ENCODE data around the gene TSLP.
A peak's percentile ranks its signal among the peaks of the same experiment; 100 is the strongest.

Gene TSLP

GRCh38 chr5:111077678-111078077 is 6.2 kb downstream of the TSLP start:
- no peak overlapping the region for H3K4me3 ChIP-seq (ENCODE audit: low read depth, low read length)
- no peak overlapping the region for H3K27ac ChIP-seq
- peaks cover 18% of the 10 kb centered on the region for H3K27me3 ChIP-seq (ENCODE audit: insufficient read depth, low read depth, severe bottlenecking)
- DNase-seq: no peak
- TF ChIP-seq, protein P1, sequence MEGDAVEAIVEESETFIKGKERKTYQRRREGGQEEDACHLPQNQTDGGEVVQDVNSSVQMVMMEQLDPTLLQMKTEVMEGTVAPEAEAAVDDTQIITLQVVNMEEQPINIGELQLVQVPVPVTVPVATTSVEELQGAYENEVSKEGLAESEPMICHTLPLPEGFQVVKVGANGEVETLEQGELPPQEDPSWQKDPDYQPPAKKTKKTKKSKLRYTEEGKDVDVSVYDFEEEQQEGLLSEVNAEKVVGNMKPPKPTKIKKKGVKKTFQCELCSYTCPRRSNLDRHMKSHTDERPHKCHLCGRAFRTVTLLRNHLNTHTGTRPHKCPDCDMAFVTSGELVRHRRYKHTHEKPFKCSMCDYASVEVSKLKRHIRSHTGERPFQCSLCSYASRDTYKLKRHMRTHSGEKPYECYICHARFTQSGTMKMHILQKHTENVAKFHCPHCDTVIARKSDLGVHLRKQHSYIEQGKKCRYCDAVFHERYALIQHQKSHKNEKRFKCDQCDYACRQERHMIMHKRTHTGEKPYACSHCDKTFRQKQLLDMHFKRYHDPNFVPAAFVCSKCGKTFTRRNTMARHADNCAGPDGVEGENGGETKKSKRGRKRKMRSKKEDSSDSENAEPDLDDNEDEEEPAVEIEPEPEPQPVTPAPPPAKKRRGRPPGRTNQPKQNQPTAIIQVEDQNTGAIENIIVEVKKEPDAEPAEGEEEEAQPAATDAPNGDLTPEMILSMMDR (IDR thresholded peaks at IDR 0.05; ENCODE audit: low read depth, low read length): no peak
- no peaks in the 10 kb centered on the region for H3K36me3 ChIP-seq
- no peaks in the 10 kb centered on the region for H3K9me3 ChIP-seq (ENCODE audit: severe bottlenecking)

- H3K4me3 ChIP-seq (ENCODE audit: low read depth, low read length): no peak overlapping the region
- no peaks in the 10 kb centered on the region for H3K36me3 ChIP-seq
- no peaks in the 10 kb centered on the region for H3K9me3 ChIP-seq (ENCODE audit: severe bottlenecking)
- TF ChIP-seq, protein P1 (IDR thresholded peaks at IDR 0.05; ENCODE audit: low read depth, low read length): no peak
- DNase-seq: no peak
- peaks cover 5% of the 10 kb centered on the region for H3K27me3 ChIP-seq (ENCODE audit: insufficient read depth, low read depth, severe bottlenecking)
- H3K27ac ChIP-seq: no peak overlapping the region
Measured at GRCh38 chr5:111079846-111080245, 8.3 kb downstream of the TSLP start.

- H3K4me3 ChIP-seq (ENCODE audit: low read depth, low read length): no peak overlapping the region
- no peaks in the 10 kb centered on the region for H3K36me3 ChIP-seq
- peaks cover 5% of the 10 kb centered on the region for H3K27me3 ChIP-seq (ENCODE audit: insufficient read depth, low read depth, severe bottlenecking)
- DNase-seq: no peak
- no peaks in the 10 kb centered on the region for H3K9me3 ChIP-seq (ENCODE audit: severe bottlenecking)
- no peak overlapping the region for H3K27ac ChIP-seq
- TF ChIP-seq, protein P1 (IDR thresholded peaks at IDR 0.05; ENCODE audit: low read depth, low read length): no peak
Measured at GRCh38 chr5:111083323-111083722, 11.8 kb downstream of the TSLP start.

- Histone ChIP-seq H3K4me3 (ENCODE audit: low read depth, low read length) (peak within 1 kb of the TSS; percentile 95), H3K36me3 (peaks cover 19% of the 10 kb centered on the region), H3K27ac (peak within 1 kb of the TSS; percentile 75), H3K9me3 (ENCODE audit: severe bottlenecking) (peaks cover 10% of the 10 kb centered on the region), H3K27me3 (ENCODE audit: insufficient read depth, low read depth, severe bottlenecking) (no peaks in the 10 kb centered on the region)
- peak; percentile 93 for DNase-seq
- TF ChIP-seq, protein P1 (IDR thresholded peaks at IDR 0.05; ENCODE audit: low read depth, low read length): no peak
Measured at GRCh38 chr5:111092062-111092853, 20.7 kb downstream of the TSLP start, which contains the start of gene WDR36. TSS of gene WDR36 (plus strand) at chr5:111092348. CDS start at chr5:111092457, 109 bp downstream.

DNA sequence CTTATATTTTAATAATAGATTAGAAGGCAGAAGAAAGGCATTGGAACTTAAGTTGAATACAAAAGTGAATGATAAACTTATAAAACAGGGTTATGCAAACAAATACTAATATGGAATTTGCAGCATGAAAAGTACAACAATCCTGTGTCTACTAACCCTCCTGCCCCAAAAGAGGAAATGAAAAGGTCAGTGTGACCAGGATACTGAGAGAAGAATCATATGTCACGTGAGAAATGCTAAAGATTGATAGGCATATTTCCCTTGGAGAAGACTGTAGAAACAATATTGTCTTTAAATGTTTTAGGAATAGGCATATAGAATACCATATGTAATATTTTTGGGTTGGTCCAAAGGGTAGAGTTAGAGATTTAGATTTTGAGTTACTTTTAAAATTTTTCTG is 24.5 kb downstream of the TSLP start:
- Histone ChIP-seq H3K27ac (no peak overlapping the region), H3K9me3 (ENCODE audit: severe bottlenecking) (peaks cover 8% of the 10 kb centered on the region), H3K4me3 (ENCODE audit: low read depth, low read length) (no peak overlapping the region), H3K36me3 (peaks cover 42% of the 10 kb centered on the region), H3K27me3 (ENCODE audit: insufficient read depth, low read depth, severe bottlenecking) (no peaks in the 10 kb centered on the region)
- TF ChIP-seq, protein P1 (IDR thresholded peaks at IDR 0.05; ENCODE audit: low read depth, low read length): no peak
- DNase-seq: no peak

Measured in WERI-Rb-1 (cell line).